HS-27A (cell line): ENCODE data around the gene AP2A1.

ENCODE experiments used
- DNase-seq: peaks from one replicate; pipeline ENCODE4 v3.0.0-alpha.2; 2012; ENCODE audit warnings: low read depth, missing footprints

AP2A1 gene

DNA sequence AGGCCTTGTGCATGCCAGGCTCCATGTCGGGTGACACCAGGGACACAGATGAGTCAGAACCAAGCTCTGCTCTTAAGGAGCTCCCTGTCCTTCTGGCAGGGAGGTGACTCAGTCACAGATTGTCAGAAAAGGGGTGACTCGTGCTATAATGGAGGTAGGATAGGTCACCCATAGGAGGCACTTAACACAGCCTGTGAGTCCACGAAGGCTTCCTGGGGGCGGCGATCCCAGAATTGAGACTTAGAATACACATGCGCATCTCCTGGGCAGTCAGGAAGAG lies 26.7 kb downstream of the AP2A1 start:
- no peak for DNase-seq

GRCh38 chr19:49795615-49796014 lies 28.8 kb downstream of the AP2A1 start:
- DNase-seq, result no peak

DNA sequence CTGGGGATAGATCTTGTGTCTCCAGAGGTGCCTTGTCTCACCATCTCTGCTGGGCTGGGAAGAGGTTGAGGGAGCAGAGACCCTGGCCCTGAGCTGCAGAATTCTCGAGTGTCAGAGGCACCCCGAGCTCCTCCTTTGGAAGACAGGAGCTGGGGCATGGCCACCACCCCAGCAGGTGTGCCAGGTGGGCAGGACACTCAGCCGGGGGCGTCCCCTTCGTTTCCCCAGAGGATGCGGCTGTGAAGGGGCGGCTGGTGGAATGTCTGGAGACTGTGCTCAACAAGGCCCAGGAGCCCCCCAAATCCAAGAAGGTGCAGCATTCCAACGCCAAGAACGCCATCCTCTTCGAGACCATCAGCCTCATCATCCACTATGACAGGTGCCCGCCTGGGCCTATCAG lies 31.8 kb downstream of the AP2A1 start:
- DNase-seq, result no peak

DNA sequence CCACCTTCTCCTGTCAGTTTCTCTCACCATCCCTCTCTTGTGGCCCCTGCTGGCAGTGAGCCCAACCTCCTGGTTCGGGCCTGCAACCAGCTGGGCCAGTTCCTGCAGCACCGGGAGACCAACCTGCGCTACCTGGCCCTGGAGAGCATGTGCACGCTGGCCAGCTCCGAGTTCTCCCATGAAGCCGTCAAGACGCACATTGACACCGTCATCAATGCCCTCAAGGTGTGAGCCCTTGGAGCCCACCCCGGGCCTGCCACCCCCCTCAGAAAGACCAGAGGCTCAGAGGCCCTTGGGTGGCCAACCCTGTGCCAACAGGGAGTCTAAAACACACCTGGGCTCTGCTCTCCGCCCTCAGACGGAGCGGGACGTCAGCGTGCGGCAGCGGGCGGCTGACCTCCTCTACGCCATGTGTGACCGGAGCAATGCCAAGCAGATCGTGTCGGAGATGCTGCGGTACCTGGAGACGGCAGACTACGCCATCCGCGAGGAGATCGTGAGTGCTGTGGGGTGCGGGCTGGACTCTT lies 32.5 kb downstream of the AP2A1 start:
- DNase-seq, result no peak

DNA sequence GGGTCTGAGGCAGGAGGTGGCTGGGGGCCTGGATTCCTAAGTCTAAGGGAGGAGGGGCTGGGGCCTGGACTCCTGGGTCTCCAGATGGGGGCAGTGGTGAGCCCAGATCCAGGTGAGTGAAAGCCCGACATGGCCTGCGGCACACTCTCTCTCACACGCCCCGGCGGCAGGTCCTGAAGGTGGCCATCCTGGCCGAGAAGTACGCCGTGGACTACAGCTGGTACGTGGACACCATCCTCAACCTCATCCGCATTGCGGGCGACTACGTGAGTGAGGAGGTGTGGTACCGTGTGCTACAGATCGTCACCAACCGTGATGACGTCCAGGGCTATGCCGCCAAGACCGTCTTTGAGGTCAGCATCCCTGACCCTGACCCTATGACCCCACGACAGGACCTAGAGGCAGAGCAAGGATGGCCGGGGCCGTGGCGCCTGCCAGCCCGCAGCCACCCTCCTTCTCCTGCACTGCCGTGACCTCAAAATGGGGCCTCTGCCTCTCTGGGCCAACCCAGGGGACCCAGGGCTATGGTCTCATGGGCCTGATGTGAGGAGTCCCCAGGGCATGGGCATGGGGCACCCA lies 33.1 kb downstream of the AP2A1 start:
- no peak for DNase-seq

GRCh38 chr19:49800771-49801170 lies 34.0 kb downstream of the AP2A1 start:
- no peak for DNase-seq

- no peak for DNase-seq
Measured at GRCh38 chr19:49801401-49801888, 34.6 kb downstream of the AP2A1 start.

DNA sequence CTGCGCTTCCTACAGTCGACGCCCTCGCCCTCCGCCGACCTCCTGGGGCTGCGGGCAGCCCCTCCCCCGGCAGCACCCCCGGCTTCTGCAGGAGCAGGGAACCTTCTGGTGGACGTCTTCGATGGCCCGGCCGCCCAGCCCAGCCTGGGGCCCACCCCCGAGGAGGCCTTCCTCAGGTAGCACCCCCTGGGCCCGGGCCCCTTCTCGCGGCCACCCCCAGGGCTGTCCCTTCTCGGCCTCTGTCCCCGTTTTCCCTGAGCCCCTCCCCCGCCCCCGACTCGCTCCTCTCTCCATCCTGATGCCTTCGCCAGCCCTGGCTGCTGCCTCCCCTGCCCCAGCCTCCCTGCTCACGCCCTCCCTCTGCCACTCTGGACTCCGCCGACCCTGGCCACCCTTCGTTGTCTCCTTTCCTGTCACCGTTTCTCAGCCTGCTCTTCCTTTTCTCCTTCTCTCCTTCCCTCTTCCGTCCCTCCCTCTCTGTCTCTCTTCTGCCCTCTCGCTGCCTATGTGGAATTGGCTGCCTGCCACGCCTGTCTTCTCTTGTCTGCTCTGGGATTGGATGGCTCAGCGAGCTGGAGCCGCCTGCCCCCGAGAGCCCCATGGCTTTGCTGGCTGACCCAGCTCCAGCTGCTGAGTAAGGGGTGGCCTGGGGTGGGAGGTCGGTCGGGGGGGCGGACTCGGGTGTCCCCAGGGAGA lies 35.3 kb downstream of the AP2A1 start:
- no peak for DNase-seq

DNA sequence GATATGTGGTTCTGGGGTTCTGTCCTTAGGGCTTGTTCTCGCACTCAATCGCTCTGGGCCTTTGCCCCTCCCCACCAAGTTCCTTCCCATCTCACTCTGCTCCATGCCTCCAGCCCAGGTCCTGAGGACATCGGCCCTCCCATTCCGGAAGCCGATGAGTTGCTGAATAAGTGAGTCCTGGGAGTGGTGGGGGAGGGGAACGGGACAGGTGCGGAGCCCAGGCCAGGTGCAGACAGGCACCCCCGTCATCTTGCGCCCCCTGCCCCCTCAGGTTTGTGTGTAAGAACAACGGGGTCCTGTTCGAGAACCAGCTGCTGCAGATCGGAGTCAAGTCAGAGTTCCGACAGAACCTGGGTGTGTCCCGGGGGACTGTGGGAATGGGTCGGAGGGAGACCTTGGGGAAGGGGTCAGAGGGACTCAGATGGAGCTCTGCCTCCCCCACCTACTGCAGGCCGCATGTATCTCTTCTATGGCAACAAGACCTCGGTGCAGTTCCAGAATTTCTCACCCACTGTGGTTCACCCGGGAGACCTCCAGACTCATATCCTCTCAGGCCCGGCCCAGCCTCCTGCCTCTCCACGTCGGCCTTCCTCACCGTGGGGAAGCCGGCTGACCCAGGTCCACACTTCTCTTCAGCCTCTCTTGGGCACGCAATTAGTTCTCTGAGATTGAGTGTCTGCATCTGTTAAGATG lies 36.2 kb downstream of the AP2A1 start:
- DNase-seq, result no peak

- DNase-seq, result no peak
Measured at GRCh38 chr19:49803529-49803856, 36.7 kb downstream of the AP2A1 start.

DNA sequence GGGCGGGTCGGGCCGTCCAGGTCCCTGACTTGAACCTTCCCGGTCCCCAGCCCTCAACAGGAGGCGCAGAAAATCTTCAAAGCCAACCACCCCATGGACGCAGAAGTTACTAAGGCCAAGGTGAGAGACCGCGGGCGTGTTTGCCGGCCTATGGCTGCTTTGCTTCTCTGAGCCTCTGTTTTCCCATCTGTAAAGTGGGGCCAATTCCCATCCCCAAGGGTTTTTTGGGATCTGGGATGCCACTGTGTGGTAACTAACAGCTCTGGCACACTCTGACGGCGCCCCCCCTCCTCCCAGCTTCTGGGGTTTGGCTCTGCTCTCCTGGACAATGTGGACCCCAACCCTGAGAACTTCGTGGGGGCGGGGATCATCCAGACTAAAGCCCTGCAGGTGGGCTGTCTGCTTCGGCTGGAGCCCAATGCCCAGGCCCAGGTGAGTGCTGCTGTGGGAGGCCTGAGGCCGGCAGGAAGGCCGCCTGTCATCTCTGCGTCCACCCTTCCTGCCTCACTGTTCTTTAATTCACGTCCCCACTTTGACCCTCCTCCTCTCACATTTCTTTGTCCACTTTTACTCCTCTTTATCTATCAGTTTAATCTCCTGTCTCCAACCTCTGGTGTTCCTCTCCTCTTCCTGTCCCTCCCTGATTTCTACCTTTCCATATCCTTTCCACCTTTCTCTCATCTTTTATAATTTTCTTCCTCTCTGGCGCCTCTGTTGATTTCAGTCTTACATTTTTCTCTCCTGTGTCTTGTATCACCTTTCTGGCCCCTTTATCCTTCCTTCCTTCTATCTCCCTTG lies 39.2 kb downstream of the AP2A1 start:
- no peak for DNase-seq

- DNase-seq, result no peak
Measured at GRCh38 chr19:49806620-49806959, 39.8 kb downstream of the AP2A1 start.

DNA sequence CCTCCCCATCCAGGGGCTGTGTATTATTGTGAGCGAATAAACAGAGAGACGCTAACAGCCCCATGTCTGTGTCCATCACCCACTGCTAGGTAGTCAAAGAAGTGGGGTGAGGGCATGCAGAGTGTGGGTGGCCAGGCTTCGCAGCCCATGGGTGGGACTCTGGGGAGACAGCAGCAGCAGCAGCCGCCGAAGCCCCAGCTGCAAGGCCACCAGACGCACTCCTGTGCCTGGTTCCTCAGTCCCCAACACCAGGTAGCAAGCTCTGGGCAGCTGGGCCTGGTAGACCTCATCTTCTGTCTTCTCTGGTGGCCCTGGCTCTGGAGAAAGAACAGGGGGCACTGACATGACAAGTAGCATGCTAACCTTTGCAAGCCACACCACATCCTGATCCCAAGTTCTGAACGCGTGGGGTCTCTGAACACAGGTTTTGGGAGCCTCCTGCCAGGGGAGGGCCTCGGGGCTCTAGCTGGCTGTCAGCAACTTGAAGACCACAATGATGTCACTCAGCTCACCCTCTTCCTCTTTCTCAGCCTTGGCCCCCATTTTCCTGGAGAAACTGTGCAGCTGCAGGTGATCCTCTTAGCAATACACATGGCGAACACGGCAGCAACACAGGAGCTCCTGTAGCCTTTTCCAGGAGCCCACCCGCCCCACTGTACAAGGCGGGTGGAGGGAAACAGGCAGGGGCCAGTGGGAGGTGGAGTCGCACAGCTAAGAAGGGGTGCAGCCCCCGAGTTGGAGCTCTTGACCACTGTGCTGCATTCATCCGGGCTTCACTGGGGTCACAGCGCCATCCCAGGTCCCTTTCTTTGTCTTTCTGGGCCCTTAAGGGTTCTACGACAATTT lies 40.5 kb downstream of the AP2A1 start:
- DNase-seq, result no peak

- DNase-seq, result no peak
Measured at GRCh38 chr19:49807904-49808675, 41.3 kb downstream of the AP2A1 start.

- DNase-seq, result no peak
Measured at GRCh38 chr19:49808711-49809159, 41.9 kb downstream of the AP2A1 start.

- DNase-seq, result no peak
Measured at GRCh38 chr19:49809160-49809940, 42.5 kb downstream of the AP2A1 start.

DNA sequence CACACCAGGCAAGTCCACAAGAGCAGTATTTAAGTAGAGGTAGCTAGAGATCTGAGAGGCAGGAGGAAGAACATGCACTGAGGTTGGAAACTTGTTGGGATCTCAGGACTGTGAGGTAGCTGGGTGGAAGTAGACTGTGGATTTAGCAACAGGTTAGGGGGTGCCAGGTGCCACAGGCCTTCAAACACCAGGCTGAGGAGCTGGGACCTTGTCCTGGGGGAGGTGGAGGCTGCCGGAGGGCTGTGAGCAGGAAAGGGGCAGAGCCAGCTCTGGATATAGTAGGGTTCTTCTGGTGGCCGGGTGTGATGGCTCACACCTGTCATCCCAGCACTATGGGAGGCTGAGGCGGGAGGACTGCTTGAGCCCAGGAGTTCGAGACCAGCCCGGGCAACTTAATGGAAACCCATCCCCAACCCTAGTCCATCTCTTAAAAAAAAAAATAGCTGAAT lies 43.2 kb downstream of the AP2A1 start:
- no peak for DNase-seq

- no peak for DNase-seq
Measured at GRCh38 chr19:49811328-49811727, 44.5 kb downstream of the AP2A1 start.

GRCh38 chr19:49812452-49812996 lies 45.7 kb downstream of the AP2A1 start:
- no peak for DNase-seq
